NCI-H1048 (cell line): ENCODE data around the gene GAD2.
"Not testable (repeated sequence)": the region's sequence is repeated elsewhere in the genome, so short reads cannot be mapped to it uniquely, and the experiment has no call there.

ENCODE experiments used
- DNase-seq: peaks from one replicate; lab custom pipeline; 2025; lab: John Stamatoyannopoulos, UW

GAD2 gene

GRCh38 chr10:26318672-26319071 is 102.1 kb downstream of the GAD2 start:
- DNase-seq = no peak

- DNase-seq = no peak
Observed at GRCh38 chr10:26323219-26323618, 106.6 kb downstream of the GAD2 start.

DNA sequence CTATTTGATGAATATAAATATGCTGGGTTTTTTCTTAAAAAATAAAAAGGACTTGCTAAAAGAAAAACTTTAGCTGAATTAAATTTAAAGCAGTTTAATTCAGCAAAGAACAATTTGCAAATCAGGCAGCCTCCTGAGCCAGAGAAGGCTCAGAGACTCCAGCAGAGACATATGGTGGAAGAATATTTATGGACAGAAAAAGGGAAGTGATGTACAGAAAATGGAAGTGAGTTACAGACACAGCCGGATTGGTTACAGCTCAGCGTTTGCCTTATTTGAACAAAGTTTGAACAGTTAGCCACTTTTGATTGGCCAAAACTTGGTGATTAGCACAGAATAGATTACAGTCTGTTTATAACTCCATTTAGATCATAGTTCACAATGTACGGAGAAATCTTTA is 110.3 kb downstream of the GAD2 start:
- no peak for DNase-seq

GRCh38 chr10:26327811-26328210 is 111.2 kb downstream of the GAD2 start:
- DNase-seq = no peak

DNA sequence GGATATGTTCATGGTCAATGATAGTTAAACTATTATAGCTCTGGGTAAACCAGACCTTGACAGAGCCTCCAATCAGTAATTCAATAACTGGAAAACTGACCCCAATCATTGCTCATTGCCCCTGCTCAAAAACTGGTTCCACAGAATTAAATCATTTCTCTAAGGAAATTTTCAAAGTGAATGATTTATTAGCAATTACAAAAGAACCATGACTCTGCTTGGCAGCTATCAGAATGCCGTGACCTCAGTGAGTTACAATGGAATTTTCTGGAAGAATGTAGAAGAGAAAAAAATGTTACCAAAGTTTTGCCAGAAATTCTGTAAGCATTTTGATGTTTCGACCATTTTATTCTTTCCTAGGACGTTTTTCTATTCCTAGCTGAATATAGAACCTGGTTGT is 114.8 kb downstream of the GAD2 start:
- no peak for DNase-seq

DNA sequence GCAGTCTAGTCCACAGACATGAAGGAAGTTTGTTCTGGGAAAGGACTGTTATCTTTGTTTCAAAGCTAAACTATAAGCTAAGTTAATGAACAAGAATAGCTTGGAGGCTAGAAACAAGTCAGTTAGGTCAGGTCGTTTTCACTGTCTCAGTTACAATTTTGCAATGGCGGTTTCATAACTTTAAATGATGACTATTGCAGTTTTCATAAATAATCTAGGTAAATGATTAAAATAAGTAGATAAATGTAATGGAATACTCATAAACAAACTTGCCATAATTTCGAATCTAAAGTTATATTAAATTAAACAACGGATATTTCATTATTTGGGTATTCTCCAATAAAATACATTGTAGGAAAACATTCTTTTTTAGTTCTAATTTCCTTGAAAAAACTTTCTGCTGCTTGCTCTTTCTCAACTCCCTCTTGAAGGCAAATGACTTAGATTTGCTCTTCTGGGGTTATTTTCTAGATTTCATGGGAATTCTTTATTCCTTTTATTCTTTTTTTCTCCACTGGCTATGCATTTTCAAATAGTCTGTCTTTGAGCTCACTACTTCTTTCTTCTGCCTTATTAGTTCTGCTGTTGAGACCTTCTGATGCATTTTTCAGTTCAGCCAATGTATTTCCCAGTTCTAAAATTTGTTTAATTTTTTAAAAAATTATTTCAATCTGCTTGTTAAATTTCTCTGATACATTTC is 117.8 kb downstream of the GAD2 start:
- DNase-seq = no peak

DNA sequence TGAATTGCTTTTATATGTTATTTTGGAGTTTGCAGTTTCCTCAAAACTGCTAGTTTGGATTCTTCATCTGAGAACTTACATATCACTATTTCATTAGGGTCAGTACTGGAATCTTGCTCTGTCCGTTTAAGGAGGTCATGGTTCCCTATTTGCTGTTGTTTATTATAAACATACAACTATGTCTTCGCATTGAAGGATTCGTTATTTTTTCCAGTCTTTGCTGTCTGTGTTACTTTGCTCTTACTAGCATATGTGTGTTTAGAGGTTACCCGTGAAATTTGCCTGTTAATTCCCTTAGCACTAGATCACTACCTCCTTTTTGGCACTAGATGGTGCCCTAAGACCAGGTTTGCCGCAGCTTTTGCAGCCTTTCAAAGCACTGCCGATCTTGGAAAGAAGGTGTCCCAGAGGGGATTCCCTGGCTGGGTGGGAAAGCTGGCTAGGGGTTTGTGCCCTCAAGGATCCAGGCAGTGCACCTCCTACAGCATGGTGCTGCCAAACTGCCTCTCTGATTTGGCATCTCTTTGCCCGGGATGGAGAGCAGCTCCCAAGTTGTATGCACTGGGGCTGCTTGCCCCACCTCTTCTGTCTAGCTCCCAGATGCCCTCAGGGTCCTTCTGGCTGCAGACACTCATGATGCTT is 118.5 kb downstream of the GAD2 start:
- DNase-seq = no peak

DNA sequence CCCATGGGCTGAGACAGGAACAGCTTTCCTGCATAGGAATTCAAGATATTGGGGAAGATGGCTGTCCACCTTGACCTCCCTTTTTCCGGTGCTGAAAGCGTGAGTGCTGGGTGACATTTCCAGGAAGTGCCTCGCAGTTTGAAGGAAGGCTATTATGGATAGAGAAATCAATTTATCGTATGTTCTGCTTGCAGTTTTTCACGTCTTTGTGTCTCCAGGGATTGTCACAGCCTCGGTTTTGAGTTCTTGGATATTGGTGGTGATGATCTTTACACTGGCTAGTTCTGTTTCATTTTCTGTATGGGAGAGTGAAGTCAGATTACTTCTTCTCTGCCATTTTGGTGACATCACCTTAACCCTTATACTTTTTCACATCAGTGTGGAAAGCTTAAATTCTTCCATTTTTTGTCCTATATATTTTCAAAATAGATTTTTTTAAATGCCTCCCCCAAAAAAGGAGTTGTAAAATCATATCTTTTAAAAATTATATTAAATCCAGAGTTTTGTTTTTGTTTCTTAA is 119.1 kb downstream of the GAD2 start:
- DNase-seq = no peak

DNA sequence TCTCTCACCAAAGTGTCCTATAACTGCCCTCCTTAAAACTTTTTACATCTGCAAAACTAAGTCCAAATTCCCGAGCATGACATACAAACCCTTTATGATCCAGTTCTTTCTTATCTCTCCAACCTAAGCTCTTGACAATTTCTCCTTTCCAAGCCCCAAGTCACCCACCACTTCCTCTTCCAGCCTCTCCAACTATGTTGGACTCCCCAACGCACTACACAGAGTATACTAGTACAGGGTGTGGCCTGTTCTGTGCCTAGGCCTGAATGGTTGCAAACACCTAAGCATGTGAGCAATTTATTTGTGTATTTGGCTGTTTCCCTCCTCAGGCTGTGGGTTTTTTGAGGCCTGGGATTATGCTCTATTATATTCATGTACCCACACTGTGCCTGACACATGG is 120.4 kb downstream of the GAD2 start:
- DNase-seq = no peak

DNA sequence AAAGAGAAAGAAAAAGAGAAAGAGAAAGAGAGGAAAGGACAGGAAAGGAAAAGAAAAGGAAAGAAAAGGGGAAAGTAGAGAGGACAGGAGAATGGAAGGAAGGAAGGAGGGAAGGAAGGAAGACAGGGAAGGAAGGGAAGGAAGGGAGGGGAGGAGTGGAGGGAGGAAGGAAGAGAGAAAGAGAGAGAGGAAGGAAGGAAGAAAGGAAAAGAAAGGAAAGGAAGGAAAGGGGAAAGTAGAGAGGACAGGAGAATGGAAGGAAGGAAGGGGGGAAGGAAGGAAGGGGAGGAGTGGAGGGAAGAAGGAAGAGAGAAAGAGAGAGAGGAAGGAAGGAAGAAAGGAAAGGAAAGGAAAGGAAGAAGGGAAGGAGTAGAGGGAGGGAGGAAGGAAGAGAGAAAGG is 125.1 kb downstream of the GAD2 start:
- DNase-seq = no peak

- not testable (repeated sequence) for DNase-seq
Observed at GRCh38 chr10:26348821-26349417, 132.3 kb downstream of the GAD2 start.
